Measurements from ENCODE around the gene ATRIP. TPM values are rescaled to one million over a fixed set of nuclear protein-coding genes. Genes with fewer than 3 reads are reported as not detected.

The ATRIP gene
- total and polyA plus RNA-seq, 10 of the 15 experiments (the other 5 are each of a cell fraction or from before 2014, with no cell fraction given) = 1.4 to 16.0 (median 10.1) TPM

- TF ChIP-seq ZBTB4 (CRISPR knock-in tag; IDR thresholded peaks at IDR 0.05) (no peak), TCF3 (IDR thresholded peaks at IDR 0.05; ENCODE audit: borderline replicate concordance, insufficient read depth, low read depth, low read length) (no peak), ATF2 (IDR thresholded peaks at IDR 0.05; ENCODE audit: low read length) (no peak)
Observed at GRCh38 chr3:48451270-48451669, 4.7 kb downstream of the ATRIP start (continued).

GRCh38 chr3:48456456-48456855 lies 9.9 kb downstream of the ATRIP start:
- Histone ChIP-seq H3K9me3 (replicated peaks; ENCODE audit: control insufficient read depth, insufficient read depth, low read length) (no peaks in the 10 kb centered on the region), H4K20me1 (ENCODE audit: control insufficient read depth, insufficient read depth) (no peaks in the 10 kb centered on the region), H3K79me2 (ENCODE audit: control insufficient read depth, insufficient read depth, low read length) (no peaks in the 10 kb centered on the region), H2AFZ (ENCODE audit: control insufficient read depth, low read depth, low read length) (no peak overlapping the region), H3K4me1 (ENCODE audit: control insufficient read depth, insufficient read depth, low read length) (no peaks in the 10 kb centered on the region), H3K9ac (ENCODE audit: control insufficient read depth, insufficient read depth, low read length) (no peak overlapping the region), H3K27ac (ENCODE audit: control insufficient read depth, insufficient read depth) (no peak overlapping the region), H3K27me3 (replicated peaks in 1 of 2; ENCODE audit: control insufficient read depth in 2 of 2, insufficient read depth in 2 of 2, low read length in 1 of 2) (no peaks in the 10 kb centered on the region), H3K4me2 (ENCODE audit: control insufficient read depth, insufficient read depth) (no peak overlapping the region), H3K4me3 (no peak overlapping the region), H3K36me3 (ENCODE audit: control insufficient read depth in 2 of 2, insufficient read depth in 2 of 2, low read length in 1 of 2) (peaks cover 14 to 38% of the 10 kb centered on the region in 2 experiments)
- intact Hi-C loops (cut with micrococcal nuclease; ENCODE audit: unreplicated experiment) (no loop called here), in situ Hi-C loops (cut with MboI) (no loop called here)
- RAD21 ChIA-PET (ENCODE audit: unreplicated experiment) = interaction anchor here (0.6 to 1.4 kb wide), 2 partner anchors 20 to 463 kb away, joined by 3 read pairs; no protein-coding TSS in a partner anchor
- FAIRE-seq = no peak
- POLR2A ChIA-PET = no interaction called here
- TF ChIP-seq ZNF217 (IDR thresholded peaks at IDR 0.05) (no peak), NFIC (IDR thresholded peaks at IDR 0.05; ENCODE audit: low read depth, low read length) (no peak)
- no peak for ATAC-seq
- DNase-seq (ENCODE audit: low read depth, low spot score) = no peak
- CTCF ChIA-PET = interaction anchor here (0.6 to 3.8 kb wide), 2 partner anchors 20 to 56 kb away, joined by 3 to 22 read pairs; no protein-coding TSS in a partner anchor
- 100% methylated on average over 1 of the region's 1 CpG for WGBS (ENCODE audit: insufficient coverage, insufficient replicate concordance, low lambda C conversion rate, missing lambda C conversion rate)
- no TSS peak for BruUV-seq (replicated peaks)
- SMC1A ChIA-PET (ENCODE audit: uncharacterized antibody, unreplicated experiment) = no interaction called here

Data from GM12878 (cell line).